Measurements from ENCODE around the gene SYTL3. TPM values are rescaled to one million over a fixed set of nuclear protein-coding genes. Genes with fewer than 3 reads are reported as not detected.

SYTL3 gene
- total RNA-seq, 1 experiment from 2014 or later, result 0.28 TPM

- no peak for ATAC-seq
- ChIA-PET POLR2A (no interaction called here), CTCF (no interaction called here)
- H3K27ac Mint-ChIP-seq, result no peak overlapping the region
- no peaks in the 10 kb centered on the region for H3K36me3 Mint-ChIP-seq
- no peak overlapping the region for H3K4me3 Mint-ChIP-seq
- TF ChIP-seq NR1H2 (CRISPR knock-in tag; IDR thresholded peaks at IDR 0.05) (no peak), RELA (CRISPR knock-in tag; IDR thresholded peaks at IDR 0.05; ENCODE audit: borderline replicate concordance) (no peak), HMGXB4 (CRISPR knock-in tag; IDR thresholded peaks at IDR 0.05) (no peak), GABPB1 (CRISPR knock-in tag; IDR thresholded peaks at IDR 0.05) (no peak), ZNF219 (CRISPR knock-in tag; IDR thresholded peaks at IDR 0.05; ENCODE audit: borderline replicate concordance) (no peak), SMAD3 (CRISPR knock-in tag; IDR thresholded peaks at IDR 0.05; ENCODE audit: borderline replicate concordance) (no peak)
- TF ChIP-seq, protein P1, sequence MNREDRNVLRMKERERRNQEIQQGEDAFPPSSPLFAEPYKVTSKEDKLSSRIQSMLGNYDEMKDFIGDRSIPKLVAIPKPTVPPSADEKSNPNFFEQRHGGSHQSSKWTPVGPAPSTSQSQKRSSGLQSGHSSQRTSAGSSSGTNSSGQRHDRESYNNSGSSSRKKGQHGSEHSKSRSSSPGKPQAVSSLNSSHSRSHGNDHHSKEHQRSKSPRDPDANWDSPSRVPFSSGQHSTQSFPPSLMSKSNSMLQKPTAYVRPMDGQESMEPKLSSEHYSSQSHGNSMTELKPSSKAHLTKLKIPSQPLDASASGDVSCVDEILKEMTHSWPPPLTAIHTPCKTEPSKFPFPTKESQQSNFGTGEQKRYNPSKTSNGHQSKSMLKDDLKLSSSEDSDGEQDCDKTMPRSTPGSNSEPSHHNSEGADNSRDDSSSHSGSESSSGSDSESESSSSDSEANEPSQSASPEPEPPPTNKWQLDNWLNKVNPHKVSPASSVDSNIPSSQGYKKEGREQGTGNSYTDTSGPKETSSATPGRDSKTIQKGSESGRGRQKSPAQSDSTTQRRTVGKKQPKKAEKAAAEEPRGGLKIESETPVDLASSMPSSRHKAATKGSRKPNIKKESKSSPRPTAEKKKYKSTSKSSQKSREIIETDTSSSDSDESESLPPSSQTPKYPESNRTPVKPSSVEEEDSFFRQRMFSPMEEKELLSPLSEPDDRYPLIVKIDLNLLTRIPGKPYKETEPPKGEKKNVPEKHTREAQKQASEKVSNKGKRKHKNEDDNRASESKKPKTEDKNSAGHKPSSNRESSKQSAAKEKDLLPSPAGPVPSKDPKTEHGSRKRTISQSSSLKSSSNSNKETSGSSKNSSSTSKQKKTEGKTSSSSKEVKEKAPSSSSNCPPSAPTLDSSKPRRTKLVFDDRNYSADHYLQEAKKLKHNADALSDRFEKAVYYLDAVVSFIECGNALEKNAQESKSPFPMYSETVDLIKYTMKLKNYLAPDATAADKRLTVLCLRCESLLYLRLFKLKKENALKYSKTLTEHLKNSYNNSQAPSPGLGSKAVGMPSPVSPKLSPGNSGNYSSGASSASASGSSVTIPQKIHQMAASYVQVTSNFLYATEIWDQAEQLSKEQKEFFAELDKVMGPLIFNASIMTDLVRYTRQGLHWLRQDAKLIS (CRISPR knock-in tag; IDR thresholded peaks at IDR 0.05; ENCODE audit: borderline replicate concordance), result no peak
- TF ChIP-seq, protein P2, sequence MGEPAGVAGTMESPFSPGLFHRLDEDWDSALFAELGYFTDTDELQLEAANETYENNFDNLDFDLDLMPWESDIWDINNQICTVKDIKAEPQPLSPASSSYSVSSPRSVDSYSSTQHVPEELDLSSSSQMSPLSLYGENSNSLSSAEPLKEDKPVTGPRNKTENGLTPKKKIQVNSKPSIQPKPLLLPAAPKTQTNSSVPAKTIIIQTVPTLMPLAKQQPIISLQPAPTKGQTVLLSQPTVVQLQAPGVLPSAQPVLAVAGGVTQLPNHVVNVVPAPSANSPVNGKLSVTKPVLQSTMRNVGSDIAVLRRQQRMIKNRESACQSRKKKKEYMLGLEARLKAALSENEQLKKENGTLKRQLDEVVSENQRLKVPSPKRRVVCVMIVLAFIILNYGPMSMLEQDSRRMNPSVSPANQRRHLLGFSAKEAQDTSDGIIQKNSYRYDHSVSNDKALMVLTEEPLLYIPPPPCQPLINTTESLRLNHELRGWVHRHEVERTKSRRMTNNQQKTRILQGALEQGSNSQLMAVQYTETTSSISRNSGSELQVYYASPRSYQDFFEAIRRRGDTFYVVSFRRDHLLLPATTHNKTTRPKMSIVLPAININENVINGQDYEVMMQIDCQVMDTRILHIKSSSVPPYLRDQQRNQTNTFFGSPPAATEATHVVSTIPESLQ (CRISPR knock-in tag; IDR thresholded peaks at IDR 0.05), result no peak
- H3K9me3 Mint-ChIP-seq, result no peaks in the 10 kb centered on the region
- peaks cover 2% of the 10 kb centered on the region; the same call in 1 of the 2 replicates for H3K27me3 Mint-ChIP-seq (ENCODE audit: low read depth)
- peaks cover 12% of the 10 kb centered on the region for H3K4me1 Mint-ChIP-seq
- DNase-seq (ENCODE audit: low spot score), result no peak
Measured at GRCh38 chr6:158667360-158667981, 17.6 kb downstream of the SYTL3 start.

- no peaks in the 10 kb centered on the region for H3K9me3 Mint-ChIP-seq
- no peaks in the 10 kb centered on the region for H3K27me3 Mint-ChIP-seq (ENCODE audit: low read depth)
- ChIA-PET POLR2A (no interaction called here), CTCF (interaction anchor here (1.6 kb wide), 1 partner anchor 9 kb away, joined by 5 read pairs; no protein-coding TSS in a partner anchor)
- DNase-seq (ENCODE audit: low spot score) (no peak), ATAC-seq (no peak)
- no peak overlapping the region for H3K27ac Mint-ChIP-seq
- no peak overlapping the region for H3K4me3 Mint-ChIP-seq
- peaks cover 2% of the 10 kb centered on the region for H3K4me1 Mint-ChIP-seq
- H3K36me3 Mint-ChIP-seq, result no peaks in the 10 kb centered on the region
- TF ChIP-seq, protein P3, sequence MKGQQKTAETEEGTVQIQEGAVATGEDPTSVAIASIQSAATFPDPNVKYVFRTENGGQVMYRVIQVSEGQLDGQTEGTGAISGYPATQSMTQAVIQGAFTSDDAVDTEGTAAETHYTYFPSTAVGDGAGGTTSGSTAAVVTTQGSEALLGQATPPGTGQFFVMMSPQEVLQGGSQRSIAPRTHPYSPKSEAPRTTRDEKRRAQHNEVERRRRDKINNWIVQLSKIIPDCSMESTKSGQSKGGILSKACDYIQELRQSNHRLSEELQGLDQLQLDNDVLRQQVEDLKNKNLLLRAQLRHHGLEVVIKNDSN (CRISPR knock-in tag; IDR thresholded peaks at IDR 0.05), result no peak
- TF ChIP-seq MLX (CRISPR knock-in tag; IDR thresholded peaks at IDR 0.05) (no peak), ATF1 (CRISPR knock-in tag; IDR thresholded peaks at IDR 0.05) (no peak), ELF4 (CRISPR knock-in tag; IDR thresholded peaks at IDR 0.05; ENCODE audit: low read depth) (no peak), TEAD4 (CRISPR knock-in tag; IDR thresholded peaks at IDR 0.05) (no peak), FOXP1 (CRISPR knock-in tag; IDR thresholded peaks at IDR 0.05; ENCODE audit: borderline replicate concordance) (no peak)
Measured at GRCh38 chr6:158668707-158669103, 18.9 kb downstream of the SYTL3 start.

All from WTC11 (cell line).